Measurements from ENCODE around the gene FCAMR.

Gene FCAMR

GRCh38 chr1:206945779-206946178, 24.5 kb downstream of the FCAMR start:
- no peak overlapping the region for H3K4me3 ChIP-seq (ENCODE audit: low read depth, low read length)
- no peak for DNase-seq (ENCODE audit: low read depth)
- TF ChIP-seq CTCF (IDR thresholded peaks at IDR 0.05; ENCODE audit: low read depth, low read length, missing control alignments): no peak

- TF ChIP-seq CTCF (IDR thresholded peaks at IDR 0.05; ENCODE audit: low read depth, low read length, missing control alignments): no peak
- H3K4me3 ChIP-seq (ENCODE audit: low read depth, low read length): no peak overlapping the region
- DNase-seq (ENCODE audit: low read depth): no peak
Measured at GRCh38 chr1:206944703-206945102, 25.6 kb downstream of the FCAMR start.

- no peak overlapping the region for H3K4me3 ChIP-seq (ENCODE audit: low read depth, low read length)
- no peak for DNase-seq (ENCODE audit: low read depth)
- TF ChIP-seq CTCF (IDR thresholded peaks at IDR 0.05; ENCODE audit: low read depth, low read length, missing control alignments): no peak
Measured at GRCh38 chr1:206941766-206942418, 28.4 kb downstream of the FCAMR start.

- no peak for DNase-seq (ENCODE audit: low read depth)
- H3K4me3 ChIP-seq (ENCODE audit: low read depth, low read length): no peak overlapping the region
- no peak for TF ChIP-seq CTCF (IDR thresholded peaks at IDR 0.05; ENCODE audit: low read depth, low read length, missing control alignments)
Measured at GRCh38 chr1:206940588-206940936, 29.7 kb downstream of the FCAMR start.

- no peak for DNase-seq (ENCODE audit: low read depth)
- no peak for TF ChIP-seq CTCF (IDR thresholded peaks at IDR 0.05; ENCODE audit: low read depth, low read length, missing control alignments)
- H3K4me3 ChIP-seq (ENCODE audit: low read depth, low read length): no peak overlapping the region
Measured at GRCh38 chr1:206939841-206940587, 30.2 kb downstream of the FCAMR start.

- H3K4me3 ChIP-seq (ENCODE audit: low read depth, low read length): no peak overlapping the region
- TF ChIP-seq CTCF (IDR thresholded peaks at IDR 0.05; ENCODE audit: low read depth, low read length, missing control alignments): no peak
- DNase-seq (ENCODE audit: low read depth): no peak
Measured at GRCh38 chr1:206939131-206939530, 31.1 kb downstream of the FCAMR start.

- no peak for DNase-seq (ENCODE audit: low read depth)
- TF ChIP-seq CTCF (IDR thresholded peaks at IDR 0.05; ENCODE audit: low read depth, low read length, missing control alignments): no peak
Measured at GRCh38 chr1:206937425-206937824, 32.8 kb downstream of the FCAMR start.

More at GRCh38 chr1:206937425-206937824, 32.8 kb downstream of the FCAMR start:
- no peak overlapping the region for H3K4me3 ChIP-seq (ENCODE audit: low read depth, low read length)
